GM18873 (cell line): Measurements from ENCODE around the gene KCNIP4.
A peak's percentile ranks its signal among the peaks of the same experiment; 100 is the strongest.

Experiments
- ATAC-seq: cut with Tn5 transposase; IDR thresholded peaks from one replicate; pipeline ENCODE4 v1.9.1; 2021; ENCODE audit warnings: mild to moderate bottlenecking, moderate library complexity, moderate number of reproducible peaks; ENCODE audit not compliant: unreplicated experiment, low FRiP score

Gene KCNIP4

DNA sequence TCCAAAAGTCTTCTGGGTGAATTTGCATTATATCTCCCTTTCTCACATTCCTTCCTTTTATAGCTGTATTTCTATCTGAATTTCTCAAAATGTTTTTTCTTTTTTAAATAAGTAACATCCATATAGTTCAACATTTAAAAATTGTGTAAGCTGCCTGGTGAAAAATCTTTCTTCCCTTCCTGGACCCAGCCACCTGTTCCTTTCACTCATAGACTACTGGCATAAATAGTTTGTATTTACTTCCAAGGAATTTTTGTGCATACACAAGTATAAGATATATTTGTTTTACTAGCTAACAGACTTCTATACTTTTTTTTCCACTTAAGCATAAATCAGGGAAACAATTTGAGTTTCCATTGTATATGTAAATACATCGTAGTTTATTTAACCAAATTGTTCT is 1212.6 kb downstream of the KCNIP4 start:
- ATAC-seq, result no peak

DNA sequence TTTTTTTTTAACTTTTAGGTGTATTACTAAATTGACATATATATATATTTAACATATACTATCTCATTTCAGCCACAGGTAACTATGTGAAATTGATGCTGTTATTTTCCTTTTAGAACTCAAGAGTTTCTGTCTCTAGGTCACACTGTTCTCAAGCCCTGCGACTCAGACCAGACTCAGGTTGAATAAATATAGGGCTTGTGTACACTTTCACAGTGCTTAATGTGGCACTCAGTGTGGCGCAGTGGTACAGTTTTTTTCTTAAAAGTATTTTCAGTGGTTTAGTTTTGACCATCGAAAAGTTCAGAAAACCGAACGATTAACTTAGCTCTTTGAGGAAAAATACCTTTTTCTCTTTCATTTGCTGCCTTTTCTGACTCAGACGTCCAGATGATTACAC is 1223.7 kb downstream of the KCNIP4 start:
- no peak for ATAC-seq

DNA sequence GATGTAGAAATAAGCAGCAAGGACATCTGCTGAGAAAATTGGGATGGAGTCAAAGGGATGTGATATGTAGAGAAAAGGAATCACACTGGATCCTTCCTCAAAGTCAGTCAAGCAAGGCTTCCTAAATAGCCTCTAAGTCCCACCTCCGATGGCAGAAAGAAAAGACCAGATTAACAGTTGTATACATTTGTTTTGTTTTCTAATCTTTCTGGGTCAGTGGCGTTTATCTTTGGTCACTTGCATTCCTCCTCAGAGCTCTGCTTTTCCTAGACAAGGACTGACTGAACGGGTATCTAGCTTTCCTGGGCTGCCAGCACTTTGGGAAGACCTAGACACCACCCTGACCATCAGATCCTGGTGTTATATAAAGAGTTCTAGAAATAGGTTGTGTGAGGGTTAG is 1225.1 kb downstream of the KCNIP4 start:
- ATAC-seq, result no peak

DNA sequence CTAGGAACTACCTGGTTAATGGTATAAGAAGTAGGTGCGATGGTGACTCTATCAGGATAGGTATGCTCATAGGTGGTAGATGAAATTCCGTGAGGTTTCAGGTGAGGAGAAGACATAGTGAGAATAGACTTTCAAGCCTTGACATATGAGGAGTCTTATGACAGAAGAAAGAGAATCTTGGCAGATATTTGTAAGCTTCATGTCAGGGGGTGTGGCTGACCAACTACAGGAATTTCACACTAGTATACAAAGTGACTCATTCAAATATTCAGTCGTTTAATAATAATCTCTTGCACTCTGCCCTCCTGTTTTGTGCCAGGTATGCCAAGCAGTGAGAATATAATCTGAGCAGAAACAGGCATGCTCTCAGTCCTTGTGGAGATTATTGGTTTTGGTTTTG is 1225.6 kb downstream of the KCNIP4 start:
- no peak for ATAC-seq

DNA sequence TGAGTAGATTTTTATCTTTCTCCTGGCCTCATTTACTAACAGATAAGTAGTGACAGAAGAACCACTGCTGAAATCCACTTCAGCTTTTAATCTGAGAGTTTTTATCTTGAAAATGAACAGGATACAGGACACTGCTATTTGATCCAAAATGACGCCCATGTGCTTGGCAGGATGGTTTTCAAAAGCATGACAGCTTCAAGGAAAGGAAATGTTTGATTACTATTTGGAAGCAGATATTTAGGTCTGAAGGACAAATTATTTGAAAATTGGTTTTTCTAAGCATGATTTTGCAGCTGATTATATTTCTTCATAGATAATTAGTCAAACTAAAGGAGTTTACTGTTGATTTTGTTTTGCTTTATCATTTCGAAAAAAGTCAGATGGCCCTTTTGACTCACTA is 1237.2 kb downstream of the KCNIP4 start:
- no peak for ATAC-seq

DNA sequence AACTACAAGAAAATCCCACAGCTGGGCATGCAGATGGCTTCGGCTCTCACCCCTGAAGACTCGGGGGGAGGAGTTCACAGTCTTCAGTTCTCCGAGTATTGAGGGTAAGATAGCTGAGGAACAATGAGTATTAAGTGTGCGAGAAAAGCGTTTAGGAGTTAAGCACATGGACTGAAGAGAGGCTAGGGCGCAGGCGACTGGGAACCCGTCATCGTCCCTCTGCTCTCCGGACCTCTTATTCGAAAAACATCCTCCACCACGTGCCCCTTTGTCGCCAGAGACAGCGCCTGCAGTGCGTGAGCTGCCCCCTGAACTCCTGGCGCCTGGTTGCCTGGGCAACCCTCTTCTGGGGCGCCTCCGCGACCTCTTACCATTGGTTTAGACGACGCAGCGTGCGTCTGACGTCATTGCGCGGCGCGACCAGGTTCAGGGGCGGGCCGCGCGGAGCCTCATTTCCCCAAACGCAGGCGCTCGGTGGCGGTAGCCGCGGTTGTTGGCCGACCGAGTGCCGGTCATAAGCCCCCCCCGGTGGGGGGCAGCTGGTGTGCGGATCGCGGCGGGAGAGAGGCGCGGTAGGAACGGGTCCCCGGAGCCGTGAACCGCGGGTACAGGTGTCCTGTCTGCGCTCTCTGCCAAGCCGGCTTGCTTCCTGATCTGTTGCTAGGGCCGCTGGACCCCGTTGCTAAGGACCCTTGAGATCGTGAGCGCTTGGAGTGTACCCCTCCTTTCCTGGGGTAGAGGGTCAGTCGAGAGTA is 1248.4 kb downstream of the KCNIP4 start, which contains the start of gene PACRGL:
PACRGL (plus strand) TSS at position 452 of the 755 bp plus-strand sequence. CDS start 4,024 bp downstream, outside the sequence.
- peak; percentile 99 for ATAC-seq

DNA sequence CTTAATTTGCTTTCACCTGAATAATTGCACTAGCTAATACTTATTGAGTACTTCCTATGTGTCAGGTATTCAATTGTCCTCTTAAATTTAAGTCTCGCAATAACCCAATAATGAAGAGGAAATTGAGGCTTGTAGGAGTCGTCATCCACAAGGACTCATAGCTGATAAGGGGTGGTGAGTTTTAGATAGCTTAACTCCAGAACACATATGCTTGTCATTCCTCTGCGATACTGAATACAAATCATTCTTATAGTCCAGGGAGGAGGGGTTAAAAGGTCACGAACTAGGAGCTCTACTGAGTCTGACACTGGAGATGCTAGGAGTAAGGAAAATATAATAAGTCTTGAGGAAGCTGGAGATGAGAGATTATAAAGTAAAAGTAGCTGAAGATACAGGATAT is 1249.8 kb downstream of the KCNIP4 start:
- ATAC-seq, result no peak

DNA sequence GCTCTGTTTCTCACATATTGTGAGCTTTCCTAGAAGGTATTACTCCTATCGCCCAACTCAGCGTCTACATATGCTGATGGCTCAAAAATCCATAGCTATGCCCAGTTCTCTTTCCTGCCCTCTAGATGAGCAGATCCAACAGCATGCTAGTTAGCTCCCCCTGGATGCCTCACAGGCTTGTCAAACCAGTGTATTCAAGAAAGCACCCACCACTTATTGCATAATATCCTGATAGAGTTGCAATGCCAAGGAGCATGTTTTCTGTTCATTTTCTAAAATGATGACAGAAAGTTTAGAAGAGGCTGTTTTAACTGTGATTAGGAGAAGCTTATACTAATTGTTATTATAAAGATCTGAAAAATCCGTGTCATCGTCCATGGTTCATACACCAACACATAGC is 1250.2 kb downstream of the KCNIP4 start:
- ATAC-seq, result no peak

DNA sequence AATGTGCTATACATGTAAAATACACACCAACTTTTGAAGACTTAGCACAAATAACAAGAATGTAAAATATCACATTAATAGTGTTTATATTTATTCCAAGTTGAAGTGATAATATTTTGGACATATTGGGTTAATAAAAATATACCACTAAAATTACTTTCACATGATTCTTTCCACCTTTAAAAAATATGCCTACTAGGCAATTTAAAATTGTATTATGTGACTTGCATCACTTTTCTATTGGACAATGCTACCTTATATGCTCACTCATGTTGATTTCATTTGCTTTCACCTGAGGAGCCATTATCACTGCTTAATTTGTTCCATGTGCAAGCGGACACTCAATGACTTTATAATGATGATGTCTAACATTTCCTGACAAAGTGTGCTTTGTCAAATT is 1251.8 kb downstream of the KCNIP4 start:
- no peak for ATAC-seq

DNA sequence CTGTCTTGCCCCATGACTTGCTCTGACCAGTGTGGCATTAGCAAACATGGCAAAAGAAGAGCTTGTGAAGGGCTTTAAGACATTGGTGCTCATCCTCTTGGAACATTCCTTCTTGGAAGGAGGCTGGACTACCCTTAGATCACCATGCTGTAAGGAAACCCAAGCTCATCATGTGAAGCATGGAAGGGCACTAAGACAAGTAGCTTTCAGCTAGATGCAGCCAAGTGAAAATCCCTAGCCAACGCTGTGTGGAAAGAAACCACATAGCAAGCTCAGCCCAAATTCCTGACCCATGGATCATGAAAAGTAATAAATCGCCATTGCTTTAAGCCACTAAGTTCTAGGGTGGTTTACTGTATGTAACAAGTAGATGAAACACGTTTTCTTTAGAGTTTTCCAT is 1260.7 kb downstream of the KCNIP4 start:
- ATAC-seq, result no peak

DNA sequence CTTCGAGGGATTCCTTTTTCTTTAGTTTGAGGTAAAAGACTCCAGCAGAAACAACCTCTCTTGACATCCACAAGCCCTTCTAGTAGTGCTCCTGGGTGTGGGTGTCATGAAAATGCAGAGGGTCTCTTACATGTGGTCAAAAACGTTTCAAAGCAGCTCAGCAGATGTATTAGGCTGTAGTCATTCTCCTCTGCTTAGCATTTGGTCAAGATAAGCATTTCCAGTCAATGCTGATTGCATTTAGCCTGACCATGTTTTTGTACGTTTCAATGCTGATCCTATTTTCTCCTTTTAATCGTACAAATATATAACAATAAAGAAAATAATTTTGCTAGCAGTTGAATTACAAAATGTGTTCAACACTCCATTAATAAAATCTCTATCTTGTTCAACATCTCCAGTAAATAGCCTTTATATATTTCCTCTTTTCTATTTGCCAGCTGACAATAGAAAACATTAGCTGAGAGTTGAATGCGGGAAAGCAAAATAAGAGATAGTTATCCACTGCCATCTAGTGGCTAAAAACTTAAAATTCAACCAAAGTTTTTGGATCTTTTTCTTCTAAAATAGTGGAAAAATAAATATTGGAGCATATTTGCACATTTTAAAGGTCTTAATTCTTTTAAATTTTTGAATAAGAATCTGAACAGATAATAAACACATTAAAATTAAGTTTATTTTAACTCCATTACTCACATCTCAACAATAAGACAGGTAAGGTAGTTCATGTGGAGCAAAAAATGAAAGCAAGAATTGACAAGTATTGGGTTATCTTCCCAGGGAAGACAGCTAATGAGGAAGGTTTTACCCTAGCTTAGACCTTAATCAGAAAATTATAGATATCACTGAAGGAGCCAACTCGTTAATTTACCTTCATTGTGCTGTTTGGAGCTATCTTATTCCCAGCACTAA is 1263.5 kb downstream of the KCNIP4 start:
- ATAC-seq, result no peak

DNA sequence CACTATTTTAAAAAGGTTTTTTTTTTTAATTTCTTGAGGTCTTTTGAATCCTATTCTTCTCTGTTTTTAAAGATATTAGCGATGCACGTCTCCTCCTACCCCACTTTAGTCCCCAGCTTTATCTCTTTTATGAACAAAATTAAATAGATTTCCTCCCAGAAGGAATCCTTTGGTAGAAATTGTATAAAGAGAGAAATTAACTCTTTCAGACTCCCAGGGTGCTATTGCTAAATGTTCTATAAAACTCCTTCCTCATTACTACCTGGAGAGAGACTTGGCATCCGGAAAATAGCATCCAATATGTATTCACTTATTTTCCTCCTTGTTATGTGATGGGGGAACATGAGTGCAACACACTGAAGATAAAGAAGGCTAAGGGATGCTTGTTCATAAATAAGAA is 1264.8 kb downstream of the KCNIP4 start:
- ATAC-seq, result no peak

DNA sequence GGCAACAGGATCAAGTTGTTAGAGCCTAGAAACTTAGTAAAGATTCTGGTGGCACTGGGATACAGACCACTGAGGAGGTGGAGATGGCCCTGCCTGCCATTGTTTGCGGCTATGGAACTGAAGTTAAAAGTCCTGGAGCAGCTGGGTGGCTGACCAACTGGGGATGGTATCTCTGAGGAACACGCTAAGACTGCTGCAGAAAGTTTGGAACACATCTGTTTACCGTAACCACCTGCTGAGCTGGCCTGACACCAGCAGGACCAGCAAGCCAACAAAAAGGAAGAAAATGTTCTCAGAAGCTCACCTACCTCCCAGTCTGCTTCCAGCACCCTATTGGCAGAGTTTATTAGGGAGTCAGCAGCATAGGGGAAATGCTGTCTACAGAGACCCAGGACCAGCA is 1265.7 kb downstream of the KCNIP4 start:
- ATAC-seq, result no peak

DNA sequence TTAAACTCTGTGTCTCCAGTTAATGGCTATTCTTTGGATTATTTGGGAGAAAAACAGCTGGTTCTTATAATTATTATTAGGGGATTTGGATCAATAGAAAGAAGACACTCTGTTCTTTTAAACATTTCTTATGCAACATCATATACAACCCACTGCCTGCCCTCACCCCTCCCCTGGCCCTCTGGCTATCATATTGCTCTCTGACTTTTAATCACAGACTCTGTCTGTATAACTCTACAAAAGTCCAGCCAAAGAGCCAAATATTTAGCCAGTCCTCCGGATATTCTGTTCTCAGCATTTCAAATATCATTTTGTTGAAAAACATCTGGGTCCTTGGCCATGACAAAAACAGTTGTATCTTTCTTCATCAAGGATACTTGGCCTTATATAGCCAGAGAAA is 1267.3 kb downstream of the KCNIP4 start:
- no peak for ATAC-seq

DNA sequence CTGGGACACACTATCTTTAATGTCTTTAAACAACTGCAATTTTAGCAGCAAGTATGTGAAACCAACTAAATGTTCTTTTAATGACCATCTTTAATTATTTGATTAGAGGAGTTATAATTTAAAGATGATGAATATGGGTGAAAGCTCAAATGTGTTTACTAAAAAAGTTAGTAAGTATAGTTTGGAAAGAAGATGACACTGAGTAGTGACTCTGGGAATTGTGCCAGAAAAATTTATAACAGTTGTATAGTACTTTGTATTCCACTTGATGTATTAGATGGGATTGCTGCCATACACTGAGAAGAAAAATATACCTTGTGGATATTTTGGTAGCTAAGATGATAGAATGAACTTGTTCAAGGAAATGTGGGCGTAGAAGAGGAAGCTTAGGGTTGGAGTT is 1267.8 kb downstream of the KCNIP4 start:
- no peak for ATAC-seq

DNA sequence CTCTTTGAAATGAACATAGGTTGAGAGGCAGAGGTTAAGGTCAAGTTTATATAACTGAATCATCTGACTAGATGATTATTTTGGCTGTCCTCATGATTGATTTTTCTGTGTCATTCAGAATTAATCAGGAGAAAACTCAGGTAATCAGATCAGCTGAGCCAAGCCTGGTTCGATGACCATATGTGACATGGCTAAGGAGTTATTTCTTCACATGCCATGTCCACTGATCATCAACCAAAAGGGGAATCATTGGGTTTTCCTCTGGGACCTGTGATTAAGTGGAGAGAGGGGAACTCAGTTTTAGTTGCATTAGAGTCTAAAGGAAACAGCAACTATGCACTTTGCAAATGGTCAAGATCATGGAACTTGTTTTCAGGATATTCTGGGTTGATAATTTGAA is 1268.6 kb downstream of the KCNIP4 start:
- no peak for ATAC-seq
